ENCODE measurements around the gene PRDM2. TPM values are rescaled to one million over a fixed set of nuclear protein-coding genes. Genes with fewer than 3 reads are reported as not detected.

Gene PRDM2
- total RNA-seq, 6 experiments from 2014 or later, result 20.9 to 26.9 (median 25.7) TPM

GRCh38 chr1:13722808-13723360 lies 22.9 kb downstream of the PRDM2 start:
- H3K4me3 Mint-ChIP-seq, result no peak overlapping the region
- H3K27me3 Mint-ChIP-seq (ENCODE audit: insufficient read depth), result peaks cover 8% of the 10 kb centered on the region
- no peak for TF ChIP-seq CTCF (IDR thresholded peaks at IDR 0.05)

GRCh38 chr1:13723810-13724209 lies 23.8 kb downstream of the PRDM2 start:
- H3K36me3 Mint-ChIP-seq (ENCODE audit: low read depth), result no peaks in the 10 kb centered on the region
- H3K27me3 Mint-ChIP-seq (ENCODE audit: insufficient read depth), result peaks cover 8% of the 10 kb centered on the region
- DNase-seq, result no peak
- no peak overlapping the region for H3K4me3 Mint-ChIP-seq
- no peaks in the 10 kb centered on the region for H3K4me1 Mint-ChIP-seq (ENCODE audit: low read depth)
- H3K27ac Mint-ChIP-seq, result no peak overlapping the region
- no peaks in the 10 kb centered on the region for H3K9me3 Mint-ChIP-seq
- TF ChIP-seq CTCF (IDR thresholded peaks at IDR 0.05), result no peak

More at GRCh38 chr1:13722808-13723360, 22.9 kb downstream of the PRDM2 start:
- H3K9me3 Mint-ChIP-seq, result no peaks in the 10 kb centered on the region
- H3K4me1 Mint-ChIP-seq (ENCODE audit: low read depth), result no peaks in the 10 kb centered on the region
- H3K27ac Mint-ChIP-seq, result no peak overlapping the region
- DNase-seq, result no peak
- H3K36me3 Mint-ChIP-seq (ENCODE audit: low read depth), result no peaks in the 10 kb centered on the region

- no peaks in the 10 kb centered on the region for H3K9me3 Mint-ChIP-seq
- peak; percentile 63 for TF ChIP-seq CTCF (IDR thresholded peaks at IDR 0.05)
- H3K4me1 Mint-ChIP-seq (ENCODE audit: low read depth), result no peaks in the 10 kb centered on the region
- peak; percentile 5 for DNase-seq
- no peaks in the 10 kb centered on the region for H3K36me3 Mint-ChIP-seq (ENCODE audit: low read depth)
- no peak overlapping the region for H3K4me3 Mint-ChIP-seq
- no peak overlapping the region for H3K27ac Mint-ChIP-seq
- peaks cover 8% of the 10 kb centered on the region for H3K27me3 Mint-ChIP-seq (ENCODE audit: insufficient read depth)
Observed at GRCh38 chr1:13725714-13726175, 25.8 kb downstream of the PRDM2 start.

GRCh38 chr1:13728091-13728715 lies 28.2 kb downstream of the PRDM2 start:
- Mint-ChIP-seq H3K27ac (no peak overlapping the region), H3K4me1 (ENCODE audit: low read depth) (no peaks in the 10 kb centered on the region), H3K4me3 (no peak overlapping the region), H3K27me3 (ENCODE audit: insufficient read depth) (peaks cover 3% of the 10 kb centered on the region), H3K9me3 (no peaks in the 10 kb centered on the region), H3K36me3 (ENCODE audit: low read depth) (no peaks in the 10 kb centered on the region)
- no peak for TF ChIP-seq CTCF (IDR thresholded peaks at IDR 0.05)
- DNase-seq, result no peak

- no peak for TF ChIP-seq CTCF (IDR thresholded peaks at IDR 0.05)
- H3K4me3 Mint-ChIP-seq, result no peak overlapping the region
- H3K27ac Mint-ChIP-seq, result no peak overlapping the region
- H3K4me1 Mint-ChIP-seq (ENCODE audit: low read depth), result peaks cover 9% of the 10 kb centered on the region; the same call in 1 of the 2 replicates
- H3K9me3 Mint-ChIP-seq, result no peaks in the 10 kb centered on the region
- no peak for DNase-seq
- no peaks in the 10 kb centered on the region for H3K36me3 Mint-ChIP-seq (ENCODE audit: low read depth)
- peaks cover 3% of the 10 kb centered on the region for H3K27me3 Mint-ChIP-seq (ENCODE audit: insufficient read depth)
Observed at GRCh38 chr1:13730291-13730690, 30.3 kb downstream of the PRDM2 start.

Data from HFFc6 (cell line).